T47D (cell line): Measurements from ENCODE around the gene FYN.
"Not testable (repeated sequence)": the region's sequence is repeated elsewhere in the genome, so short reads cannot be mapped to it uniquely, and the experiment has no call there.

Experiments used
- DNase-seq, 2 experiments: peaks; one replicate each; pipeline versions ENCODE4 v3.0.0 to v3.0.0-alpha.2; 2011 to 2012; ENCODE audit warnings: low read depth in 1 of 2, low spot score in 1 of 2
- JUND ChIP-seq: IDR thresholded peaks from 2 replicates; pipeline ENCODE4 v1.6.1; 2012; ENCODE audit warnings: low read depth
- in situ Hi-C: cut with HindIII; loops from 2 replicates; pipeline ENCODE4 v1.10.0; 2016; ENCODE audit warnings: low sequenced_read_pairs, low pct_unique_long_range_greater_than_20kb

The FYN gene

GRCh38 chr6:111873178-111874024 is at the start of gene FYN:
FYN (minus strand) TSS chr6:111873452; CDS start chr6:111720051, 153,401 bp downstream.
- DNase-seq = peak; percentile 95 to 99
- in situ Hi-C loops = no loop called here
- TF ChIP-seq JUND = no peak

- TF ChIP-seq JUND = no peak
- no peak for DNase-seq
- in situ Hi-C loops = no loop called here
These were observed 49.4 kb upstream of the FYN start for GRCh38 chr6:111922454-111923297.

- in situ Hi-C loops = no loop called here
- no peak for DNase-seq
- TF ChIP-seq JUND = no peak
These were observed 47.9 kb upstream of the FYN start for GRCh38 chr6:111921103-111921502.

- no peak for DNase-seq
- in situ Hi-C loops = no loop called here
- no peak for TF ChIP-seq JUND
These were observed 47.3 kb upstream of the FYN start for GRCh38 chr6:111920578-111920977.

GRCh38 chr6:111918825-111919224 is 45.6 kb upstream of the FYN start:
- in situ Hi-C loops = no loop called here
- TF ChIP-seq JUND = no peak
- DNase-seq = no peak

- DNase-seq = no peak
- no peak for TF ChIP-seq JUND
- in situ Hi-C loops = no loop called here
These were observed 43.5 kb upstream of the FYN start for GRCh38 chr6:111916747-111917146.

- no peak for TF ChIP-seq JUND
- DNase-seq = no peak
- in situ Hi-C loops = no loop called here
These were observed 41.4 kb upstream of the FYN start for GRCh38 chr6:111914617-111915016.

- TF ChIP-seq JUND = no peak
- in situ Hi-C loops = no loop called here
- DNase-seq = no peak
These were observed 39.7 kb upstream of the FYN start for GRCh38 chr6:111912904-111913303.

- in situ Hi-C loops = no loop called here
- DNase-seq = no peak
- no peak for TF ChIP-seq JUND
These were observed 38.2 kb upstream of the FYN start for GRCh38 chr6:111911428-111911827.

- no peak for TF ChIP-seq JUND
- in situ Hi-C loops = no loop called here
These were observed 36.0 kb upstream of the FYN start for GRCh38 chr6:111909238-111909637.

GRCh38 chr6:111908365-111908764 is 35.1 kb upstream of the FYN start:
- in situ Hi-C loops, DNase-seq: not testable (repeated sequence)

More at GRCh38 chr6:111909238-111909637, 36.0 kb upstream of the FYN start:
- no peak for DNase-seq

GRCh38 chr6:111900735-111901134 is 27.5 kb upstream of the FYN start:
- no peak for TF ChIP-seq JUND
- in situ Hi-C loops = no loop called here
- DNase-seq = no peak

GRCh38 chr6:111899531-111899930 is 26.3 kb upstream of the FYN start:
- no peak for TF ChIP-seq JUND
- DNase-seq = no peak

More at GRCh38 chr6:111899531-111899930, 26.3 kb upstream of the FYN start:
- in situ Hi-C loops = no loop called here
